Stimulated activated CD8-positive, alpha-beta memory T cell treated with anti-CD3 and anti-CD28 coated beads, Interleukin-12 subunit alpha, Interleukin-12 subunit beta, amount 100 ng/mL, for 1 hour (primary cell): ENCODE data around the gene STRN3.
"Not testable (repeated sequence)": the region's sequence is repeated elsewhere in the genome, so short reads cannot be mapped to it uniquely, and the experiment has no call there.

Source experiments
- DNase-seq: peaks from one replicate; pipeline ENCODE4 v3.0.0-alpha.2; 2020; ENCODE audit warnings: low read depth

STRN3 gene

GRCh38 chr14:31000629-31001338 lies 25.4 kb downstream of the STRN3 start:
- DNase-seq, result no peak

- DNase-seq, result no peak
Measured at GRCh38 chr14:30999038-30999773, 27.0 kb downstream of the STRN3 start.

DNA sequence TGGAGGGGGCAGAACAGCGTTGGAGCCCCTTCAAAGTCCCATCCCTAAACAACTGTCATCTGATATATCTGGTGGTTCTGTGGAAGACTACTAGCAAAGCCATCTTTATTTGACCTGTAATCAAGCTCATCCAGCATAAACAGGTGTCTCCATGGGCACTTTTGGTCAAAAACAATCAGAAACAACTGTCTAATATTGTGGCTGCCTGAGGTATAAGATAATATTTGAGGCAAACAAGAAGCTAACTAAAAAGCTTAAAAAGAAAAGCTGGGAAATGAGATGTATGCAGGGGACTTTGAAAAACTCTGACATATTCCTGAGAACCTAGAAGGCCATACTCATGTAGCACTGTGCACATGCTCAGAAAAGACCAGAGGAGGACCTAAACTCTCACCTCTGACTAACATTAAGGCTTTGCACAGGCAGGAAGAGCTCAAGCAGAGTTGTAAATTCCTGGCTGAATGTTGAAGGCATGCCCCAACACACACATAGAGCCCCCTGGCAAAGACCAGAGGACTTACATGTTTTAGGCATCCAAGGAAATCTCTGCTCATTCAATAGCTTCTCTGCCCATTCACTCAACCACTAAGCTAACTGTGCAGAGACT lies 28.0 kb downstream of the STRN3 start:
- no peak for DNase-seq

GRCh38 chr14:30996892-30997659 lies 29.1 kb downstream of the STRN3 start:
- no peak for DNase-seq

GRCh38 chr14:30995689-30996088 lies 30.5 kb downstream of the STRN3 start:
- no peak for DNase-seq

- DNase-seq, result no peak
Measured at GRCh38 chr14:30994681-30995620, 31.2 kb downstream of the STRN3 start.

DNA sequence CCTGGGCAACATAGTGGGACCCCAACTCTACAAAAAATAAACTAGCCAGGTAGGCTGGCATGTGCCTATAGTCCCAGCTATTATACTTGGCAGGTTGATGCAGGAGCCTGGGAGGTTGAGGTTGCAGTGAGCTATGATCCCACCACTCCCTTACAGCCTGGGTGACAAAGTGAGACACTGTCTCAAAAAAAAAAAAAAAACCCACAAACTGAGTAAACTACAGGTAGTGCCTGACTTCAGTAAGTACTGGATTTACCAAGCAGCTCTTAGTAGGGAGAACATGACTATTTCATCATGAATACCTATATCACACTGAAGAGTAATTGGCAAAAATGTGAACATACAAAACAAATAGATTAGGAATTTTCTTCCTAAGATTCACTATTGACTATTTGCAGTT lies 33.1 kb downstream of the STRN3 start:
- no peak for DNase-seq

GRCh38 chr14:30991408-30991807 lies 34.8 kb downstream of the STRN3 start:
- no peak for DNase-seq

- DNase-seq, result no peak
Measured at GRCh38 chr14:30990770-30991169, 35.4 kb downstream of the STRN3 start.

GRCh38 chr14:30988509-30988908 lies 37.7 kb downstream of the STRN3 start:
- no peak for DNase-seq

DNA sequence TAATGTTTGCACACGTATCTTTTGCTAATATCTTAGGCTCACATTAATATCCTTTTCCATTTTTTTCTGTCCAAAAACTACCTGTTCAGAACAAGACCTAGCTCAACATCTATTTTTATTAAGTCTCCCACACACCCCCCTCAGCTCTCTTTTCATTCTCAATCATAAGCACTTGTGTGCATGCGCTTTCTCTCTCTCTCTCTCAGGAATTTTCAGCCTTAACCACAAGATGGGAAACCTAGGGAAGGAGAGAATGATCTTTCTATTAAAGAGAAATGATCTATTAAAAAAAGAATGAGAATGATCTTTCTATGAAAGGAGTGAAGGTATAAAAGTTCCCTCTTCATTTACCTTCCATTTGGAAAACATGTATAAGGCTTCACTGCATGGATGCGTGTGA lies 40.4 kb downstream of the STRN3 start:
- DNase-seq, result no peak

- DNase-seq, result no peak
Measured at GRCh38 chr14:30983858-30984257, 42.3 kb downstream of the STRN3 start.

GRCh38 chr14:30982533-30982932 lies 43.6 kb downstream of the STRN3 start:
- DNase-seq, result no peak

DNA sequence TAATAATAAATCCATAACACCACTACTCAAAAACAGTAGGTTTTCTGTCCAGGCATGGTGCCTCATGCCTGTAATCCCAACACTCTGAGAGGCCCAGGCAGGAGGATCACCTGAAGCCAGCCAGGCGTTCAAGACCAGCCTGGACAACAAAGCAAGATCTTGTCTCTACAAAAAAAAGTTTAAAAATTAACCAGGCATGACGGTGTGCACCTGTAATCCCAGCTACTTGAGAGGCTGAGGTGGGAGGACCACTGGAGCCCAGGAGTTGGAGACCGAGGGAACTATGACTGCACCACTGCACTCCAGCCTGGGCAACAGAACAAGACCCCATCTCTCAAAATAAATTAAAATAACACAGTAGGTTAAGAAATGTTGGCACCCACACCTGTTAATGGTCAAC lies 45.2 kb downstream of the STRN3 start:
- no peak for DNase-seq

GRCh38 chr14:30980106-30980704 lies 46.0 kb downstream of the STRN3 start:
- DNase-seq, result peak; percentile 16

DNA sequence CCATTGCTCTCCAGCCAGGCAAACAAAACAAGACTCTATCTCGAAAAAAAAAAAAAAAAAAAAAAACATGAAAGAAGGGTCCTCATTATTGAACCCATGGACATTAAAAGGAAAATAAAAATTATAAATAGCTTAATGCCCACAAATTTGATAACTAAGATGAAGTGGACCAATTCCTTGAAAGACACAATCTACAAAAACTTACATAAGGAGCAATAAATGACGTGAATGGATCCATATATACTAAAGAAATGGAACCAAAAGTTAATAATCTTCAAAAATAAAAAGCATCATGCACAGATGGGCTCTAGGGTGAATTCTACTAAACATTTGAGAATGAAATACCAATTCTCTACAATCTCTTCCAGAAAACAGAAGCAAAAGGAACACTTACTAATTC lies 48.4 kb downstream of the STRN3 start:
- DNase-seq, result no peak

DNA sequence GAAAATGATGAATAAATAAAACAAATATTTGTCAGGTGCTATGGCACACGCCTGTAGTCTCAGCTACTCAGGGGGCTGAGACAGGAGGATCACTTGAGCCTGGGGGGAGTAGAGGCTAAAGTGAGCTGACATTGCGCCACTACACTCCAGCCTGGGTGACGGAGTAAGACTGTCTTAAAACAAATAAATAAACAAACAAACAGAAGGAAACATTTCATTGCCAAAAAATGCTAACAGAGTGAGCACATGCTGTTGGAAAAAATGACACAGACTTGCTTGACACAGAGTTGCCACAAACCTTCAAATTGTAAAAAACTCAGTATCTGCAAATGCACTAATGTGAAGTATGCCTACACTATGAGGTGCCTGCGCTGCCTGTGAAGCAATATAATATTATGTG lies 51.6 kb downstream of the STRN3 start:
- no peak for DNase-seq

- DNase-seq, result no peak
Measured at GRCh38 chr14:30972882-30973582, 53.1 kb downstream of the STRN3 start.

DNA sequence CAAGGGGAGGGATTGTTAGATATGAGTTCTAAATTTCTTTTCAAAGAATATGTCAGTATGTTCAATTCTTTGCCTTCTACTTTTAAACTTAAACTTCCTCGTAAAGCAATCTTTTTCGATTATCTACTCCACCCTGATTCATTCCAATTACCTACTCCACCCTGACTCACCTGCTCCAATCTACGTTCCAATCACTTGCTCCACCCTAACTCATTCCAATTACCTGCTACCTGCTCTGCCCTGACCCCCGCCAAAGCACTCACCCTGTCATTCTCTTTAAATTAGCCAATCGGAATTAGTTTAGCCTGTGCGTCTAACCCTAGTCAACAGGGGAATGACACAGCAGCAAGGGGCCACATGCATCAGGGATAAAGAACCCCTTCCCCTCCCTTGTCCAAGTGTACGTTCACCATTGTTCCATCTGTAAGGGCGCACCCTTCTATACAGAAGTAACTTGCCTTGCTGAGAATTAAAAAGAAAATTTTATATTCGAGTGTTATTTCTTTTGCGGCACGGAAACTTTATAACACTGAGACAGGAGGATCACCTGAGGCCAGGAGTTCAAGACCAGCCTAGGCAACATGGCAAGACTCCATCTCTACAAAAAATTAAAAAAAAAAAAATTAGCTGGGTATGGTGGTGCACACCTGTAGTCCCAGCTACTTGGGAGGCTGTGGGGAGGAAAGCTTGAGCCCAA lies 54.0 kb downstream of the STRN3 start:
- DNase-seq, result not testable (repeated sequence)

- DNase-seq, result no peak
Measured at GRCh38 chr14:30971586-30971985, 54.6 kb downstream of the STRN3 start.
